T-helper 1 cell treated with Interleukin-12 subunit alpha and Interleukin-12 subunit beta and Interleukin-4 antibody, amounts not matched to agents 30 μg/mL and 1 μg/mL, for 36 hours (primary cell): ENCODE results near the gene ASF1B.

Source experiments
- H3K27ac Mint-ChIP-seq: one replicate; pipeline ENCODE4 v1.8.0; 2021; ENCODE audit warnings: mild to moderate bottlenecking, mixed read lengths
- H3K27me3 Mint-ChIP-seq: one replicate; pipeline ENCODE4 v1.8.0; 2021; ENCODE audit warnings: low read depth, mixed read lengths
- H3K36me3 Mint-ChIP-seq: one replicate; pipeline ENCODE4 v1.8.0; 2021; ENCODE audit warnings: low read depth, mixed read lengths
- H3K4me1 Mint-ChIP-seq: one replicate; pipeline ENCODE4 v1.8.0; 2021; ENCODE audit warnings: low read depth, mixed read lengths
- H3K4me3 Mint-ChIP-seq: one replicate; pipeline ENCODE4 v1.8.0; 2021; ENCODE audit warnings: mild to moderate bottlenecking, moderate library complexity, mixed read lengths
- H3K9me3 Mint-ChIP-seq: one replicate; pipeline ENCODE4 v1.8.0; 2021; ENCODE audit warnings: mixed read lengths

Gene ASF1B

GRCh38 chr19:14127929-14128509, 8.4 kb downstream of the ASF1B start:
- Mint-ChIP-seq H3K4me1 (peaks cover 4% of the 10 kb centered on the region), H3K36me3 (peaks cover 18% of the 10 kb centered on the region), H3K4me3 (no peak overlapping the region), H3K27me3 (no peaks in the 10 kb centered on the region), H3K9me3 (no peaks in the 10 kb centered on the region), H3K27ac (no peak overlapping the region)

GRCh38 chr19:14127176-14127575, 9.2 kb downstream of the ASF1B start:
- H3K27ac Mint-ChIP-seq, result no peak overlapping the region
- no peaks in the 10 kb centered on the region for H3K27me3 Mint-ChIP-seq
- no peaks in the 10 kb centered on the region for H3K9me3 Mint-ChIP-seq
- H3K4me1 Mint-ChIP-seq, result peaks cover 4% of the 10 kb centered on the region
- H3K36me3 Mint-ChIP-seq, result peaks cover 21% of the 10 kb centered on the region
- no peak overlapping the region for H3K4me3 Mint-ChIP-seq

GRCh38 chr19:14122924-14123323, 13.5 kb downstream of the ASF1B start:
- H3K27ac Mint-ChIP-seq, result no peak overlapping the region

GRCh38 chr19:14120497-14120780, 15.9 kb downstream of the ASF1B start:
- Mint-ChIP-seq H3K4me1 (peaks cover 25% of the 10 kb centered on the region), H3K27ac (no peak overlapping the region), H3K9me3 (no peaks in the 10 kb centered on the region), H3K4me3 (no peak overlapping the region), H3K36me3 (peaks cover 11% of the 10 kb centered on the region), H3K27me3 (no peaks in the 10 kb centered on the region)

More at GRCh38 chr19:14122924-14123323, 13.5 kb downstream of the ASF1B start:
- Mint-ChIP-seq H3K9me3 (no peaks in the 10 kb centered on the region), H3K4me3 (no peak overlapping the region), H3K36me3 (peaks cover 15% of the 10 kb centered on the region), H3K27me3 (no peaks in the 10 kb centered on the region), H3K4me1 (peaks cover 9% of the 10 kb centered on the region)

- Mint-ChIP-seq H3K27ac (no peak overlapping the region), H3K27me3 (no peaks in the 10 kb centered on the region), H3K4me3 (no peak overlapping the region), H3K9me3 (no peaks in the 10 kb centered on the region), H3K4me1 (peaks cover 27% of the 10 kb centered on the region), H3K36me3 (peaks cover 9% of the 10 kb centered on the region)
Measured at GRCh38 chr19:14119644-14120496, 16.5 kb downstream of the ASF1B start.

DNA sequence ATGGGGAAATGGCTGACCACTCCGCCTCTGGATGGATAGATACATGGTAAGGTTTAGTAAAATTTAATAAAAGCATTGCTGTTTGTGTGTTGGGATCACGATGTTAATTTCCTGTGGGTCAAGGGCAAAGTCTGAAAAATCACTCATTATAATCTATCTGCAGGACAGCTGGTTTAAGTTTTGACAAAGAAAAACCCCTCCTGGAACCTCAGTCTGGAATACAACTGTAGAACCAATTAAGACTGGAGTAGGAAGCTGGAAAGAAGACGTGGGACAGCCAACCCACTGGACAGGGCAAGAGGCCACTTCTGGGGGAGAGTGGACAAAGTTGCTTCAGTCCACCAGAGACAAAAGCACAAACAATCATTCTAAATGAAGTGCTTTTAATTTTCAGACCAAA, 17.2 kb downstream of the ASF1B start:
- no peaks in the 10 kb centered on the region for H3K27me3 Mint-ChIP-seq
- H3K4me3 Mint-ChIP-seq, result peak overlapping the region; percentile 89
- peak overlapping the region; percentile 92 for H3K27ac Mint-ChIP-seq
- peaks cover 28% of the 10 kb centered on the region for H3K4me1 Mint-ChIP-seq
- H3K9me3 Mint-ChIP-seq, result no peaks in the 10 kb centered on the region
- H3K36me3 Mint-ChIP-seq, result peaks cover 4% of the 10 kb centered on the region

GRCh38 chr19:14118165-14119051, 18.0 kb downstream of the ASF1B start:
- H3K4me1 Mint-ChIP-seq, result peaks cover 28% of the 10 kb centered on the region
- peaks cover 4% of the 10 kb centered on the region for H3K36me3 Mint-ChIP-seq
- H3K27ac Mint-ChIP-seq, result peak overlapping the region; percentile 92
- no peaks in the 10 kb centered on the region for H3K9me3 Mint-ChIP-seq
- peak overlapping the region; percentile 89 for H3K4me3 Mint-ChIP-seq
- H3K27me3 Mint-ChIP-seq, result no peaks in the 10 kb centered on the region

DNA sequence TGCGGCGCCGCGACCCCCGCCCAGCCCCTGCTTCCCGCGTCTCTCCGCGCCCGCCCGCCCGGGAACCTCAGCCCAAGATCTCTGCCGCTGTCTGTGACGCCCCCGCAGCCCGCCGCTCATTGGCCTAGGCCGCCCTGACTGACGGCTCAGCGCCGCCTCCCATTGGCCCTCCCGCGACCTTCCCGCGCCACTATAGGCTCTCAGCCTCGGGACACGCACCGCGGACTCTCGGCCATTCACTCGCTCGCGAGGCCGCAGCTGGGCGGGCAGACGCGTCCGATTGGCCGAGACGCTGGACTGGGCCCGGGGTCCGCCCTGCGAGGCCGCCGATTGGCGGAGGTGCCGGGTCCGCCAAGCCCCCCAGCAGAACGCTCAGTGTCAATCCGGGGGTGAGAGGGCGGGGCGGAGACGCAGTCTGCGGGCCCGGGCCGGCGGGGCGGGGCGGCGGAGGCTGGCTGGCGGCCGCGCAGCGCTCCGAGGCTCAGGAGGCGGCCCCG, 18.7 kb downstream of the ASF1B start, which contains the start of gene PRKACA:
Gene PRKACA, minus strand, starts transcription at position 95 of the 497 bp plus-strand sequence. CDS start 215 bp downstream, outside the sequence.
- Mint-ChIP-seq H3K4me3 (peak within 1 kb of the TSS; percentile 97), H3K9me3 (no peaks in the 10 kb centered on the region), H3K27ac (peak within 1 kb of the TSS; percentile 92), H3K27me3 (no peaks in the 10 kb centered on the region), H3K4me1 (peaks cover 30% of the 10 kb centered on the region), H3K36me3 (peaks cover 4% of the 10 kb centered on the region)

DNA sequence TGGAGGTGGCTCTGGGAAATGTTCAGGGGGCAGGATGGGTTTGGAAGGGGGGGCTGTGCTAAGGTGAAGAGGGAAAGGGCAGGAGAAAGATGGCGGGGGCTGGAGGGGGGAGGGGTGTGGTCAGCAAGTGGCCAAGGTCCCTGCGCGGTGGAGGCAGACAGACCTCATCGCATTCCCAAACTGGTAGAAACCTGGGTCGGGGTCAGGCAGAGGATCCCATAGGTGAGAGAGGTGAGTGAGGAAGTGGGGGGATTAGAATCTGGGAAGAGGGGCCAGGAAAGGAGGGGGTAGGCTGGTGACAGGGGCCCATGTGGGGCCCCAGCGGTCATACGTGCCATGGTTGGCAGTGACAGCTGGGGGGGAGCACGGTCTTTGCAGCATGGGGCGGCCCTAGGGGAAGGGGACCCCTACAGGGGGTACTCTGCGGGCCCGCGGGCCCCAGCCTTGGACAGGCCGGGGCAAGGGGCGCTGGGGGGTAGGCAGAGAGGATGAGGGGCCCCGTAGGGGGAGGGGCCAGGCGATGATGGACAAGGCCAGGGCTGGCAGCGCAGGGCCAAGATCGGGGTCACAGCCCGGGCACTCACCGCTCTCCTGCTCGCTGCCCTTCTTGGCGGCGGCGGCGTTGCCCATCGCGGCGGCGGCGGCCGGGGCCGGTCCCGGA, 19.3 kb downstream of the ASF1B start:
- H3K36me3 Mint-ChIP-seq, result no peaks in the 10 kb centered on the region
- peak overlapping the region; percentile 97 for H3K4me3 Mint-ChIP-seq
- H3K27me3 Mint-ChIP-seq, result no peaks in the 10 kb centered on the region
- H3K9me3 Mint-ChIP-seq, result no peaks in the 10 kb centered on the region
- peaks cover 30% of the 10 kb centered on the region for H3K4me1 Mint-ChIP-seq
- peak overlapping the region; percentile 71 for H3K27ac Mint-ChIP-seq

- Mint-ChIP-seq H3K4me1 (peaks cover 30% of the 10 kb centered on the region), H3K27ac (peak overlapping the region; percentile 71), H3K36me3 (no peaks in the 10 kb centered on the region), H3K27me3 (no peaks in the 10 kb centered on the region), H3K4me3 (peak overlapping the region; percentile 97), H3K9me3 (no peaks in the 10 kb centered on the region)
Measured at GRCh38 chr19:14116525-14116917, 19.9 kb downstream of the ASF1B start.

GRCh38 chr19:14115756-14116155, 20.6 kb downstream of the ASF1B start:
- Mint-ChIP-seq H3K36me3 (no peaks in the 10 kb centered on the region), H3K9me3 (no peaks in the 10 kb centered on the region), H3K4me3 (peak overlapping the region; percentile 97), H3K4me1 (peaks cover 30% of the 10 kb centered on the region), H3K27ac (no peak overlapping the region), H3K27me3 (no peaks in the 10 kb centered on the region)

DNA sequence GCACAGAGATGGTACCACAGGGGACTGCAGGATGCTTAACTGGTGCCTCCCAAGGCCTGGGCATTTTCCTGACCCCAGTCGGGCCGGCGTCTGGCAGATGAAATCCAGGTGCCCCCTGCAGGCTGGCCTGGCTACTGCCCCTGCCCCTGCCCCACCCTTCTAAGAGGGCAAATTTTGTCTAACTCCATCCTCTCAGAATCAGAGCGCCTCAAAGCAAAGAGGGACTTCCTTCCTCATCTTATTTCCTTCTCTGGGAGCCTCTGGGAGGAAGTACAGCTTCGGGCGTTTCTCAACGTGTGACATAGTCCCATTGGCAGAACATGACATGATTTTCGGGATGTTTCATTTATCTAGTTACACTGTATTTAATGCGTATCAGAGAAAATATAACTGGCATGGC, 21.5 kb downstream of the ASF1B start:
- Mint-ChIP-seq H3K4me1 (peaks cover 30% of the 10 kb centered on the region), H3K36me3 (no peaks in the 10 kb centered on the region), H3K4me3 (no peak overlapping the region), H3K9me3 (no peaks in the 10 kb centered on the region), H3K27ac (no peak overlapping the region), H3K27me3 (no peaks in the 10 kb centered on the region)

DNA sequence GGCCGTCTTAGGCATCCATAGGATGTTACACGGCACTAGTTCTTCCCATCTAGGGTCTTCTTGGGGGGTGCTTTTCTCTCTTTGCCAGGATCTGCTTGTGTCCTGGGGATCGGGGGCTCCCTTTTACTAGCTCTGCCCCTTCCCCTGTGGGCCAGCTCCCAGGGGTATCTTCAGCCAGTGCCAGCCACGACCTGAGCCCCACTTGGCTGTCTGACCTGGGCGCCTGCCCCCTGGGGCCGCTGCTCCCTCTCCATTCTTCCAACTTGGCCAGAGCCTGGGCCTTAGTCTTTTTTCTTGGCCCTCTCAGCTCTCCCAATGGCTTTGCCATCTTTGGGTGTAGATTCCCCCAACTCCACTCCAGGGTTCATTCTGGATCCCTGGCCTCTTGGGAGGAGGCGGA, 21.9 kb downstream of the ASF1B start:
- Mint-ChIP-seq H3K27ac (no peak overlapping the region), H3K27me3 (no peaks in the 10 kb centered on the region), H3K9me3 (no peaks in the 10 kb centered on the region), H3K36me3 (no peaks in the 10 kb centered on the region), H3K4me3 (no peak overlapping the region), H3K4me1 (peaks cover 30% of the 10 kb centered on the region)
